ENCODE measurements around the gene MLLT3. TPM values are rescaled to one million over a fixed set of nuclear protein-coding genes. Genes with fewer than 3 reads are reported as not detected.

Gene MLLT3
- total RNA-seq, 4 donors from 2014 or later, result 9.4 to 38.2 (median 30.2) TPM

DNA sequence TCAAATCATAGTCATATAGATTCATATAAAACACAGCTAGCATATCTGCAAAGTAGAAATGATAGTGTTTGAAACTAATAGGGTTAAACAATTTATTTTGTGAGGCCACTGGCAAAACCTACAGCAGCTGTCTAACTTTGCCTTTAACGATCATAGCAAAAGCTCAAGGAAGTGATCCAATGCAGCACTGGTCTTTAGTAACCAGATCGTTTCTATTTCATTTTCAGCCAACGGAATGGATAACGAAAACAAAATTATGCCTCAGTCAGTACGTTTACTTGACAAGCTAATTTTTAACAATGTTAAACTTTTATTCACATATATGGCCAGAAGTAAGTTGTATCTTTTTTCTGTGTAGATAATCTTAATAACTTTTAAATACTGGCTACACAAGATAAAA is 17.7 kb downstream of the MLLT3 start:
- in situ Hi-C loops (cut with MboI; ENCODE audit: low pct_ligation_motif_present in 1 of 4, low pct_unique_long_range_greater_than_20kb in 1 of 4, low sequenced_read_pairs in 3 of 4) (no loop called here), intact Hi-C loops (cut with DNase I; ENCODE audit: low total_unique reads) (no loop called here)
- no peaks in the 10 kb centered on the region for H3K36me3 ChIP-seq
- DNase-seq, result no peak
- 3 to 4% methylated on average over 5 of the region's 5 CpGs for WGBS, 2 donors (ENCODE audit: low coverage in 1 of 2)
- no peak for TF ChIP-seq POLR2A (IDR thresholded peaks at IDR 0.05)
- TF ChIP-seq, protein P1, sequence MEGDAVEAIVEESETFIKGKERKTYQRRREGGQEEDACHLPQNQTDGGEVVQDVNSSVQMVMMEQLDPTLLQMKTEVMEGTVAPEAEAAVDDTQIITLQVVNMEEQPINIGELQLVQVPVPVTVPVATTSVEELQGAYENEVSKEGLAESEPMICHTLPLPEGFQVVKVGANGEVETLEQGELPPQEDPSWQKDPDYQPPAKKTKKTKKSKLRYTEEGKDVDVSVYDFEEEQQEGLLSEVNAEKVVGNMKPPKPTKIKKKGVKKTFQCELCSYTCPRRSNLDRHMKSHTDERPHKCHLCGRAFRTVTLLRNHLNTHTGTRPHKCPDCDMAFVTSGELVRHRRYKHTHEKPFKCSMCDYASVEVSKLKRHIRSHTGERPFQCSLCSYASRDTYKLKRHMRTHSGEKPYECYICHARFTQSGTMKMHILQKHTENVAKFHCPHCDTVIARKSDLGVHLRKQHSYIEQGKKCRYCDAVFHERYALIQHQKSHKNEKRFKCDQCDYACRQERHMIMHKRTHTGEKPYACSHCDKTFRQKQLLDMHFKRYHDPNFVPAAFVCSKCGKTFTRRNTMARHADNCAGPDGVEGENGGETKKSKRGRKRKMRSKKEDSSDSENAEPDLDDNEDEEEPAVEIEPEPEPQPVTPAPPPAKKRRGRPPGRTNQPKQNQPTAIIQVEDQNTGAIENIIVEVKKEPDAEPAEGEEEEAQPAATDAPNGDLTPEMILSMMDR (IDR thresholded peaks at IDR 0.05), result no peak
- no peak for TF ChIP-seq EP300 (IDR thresholded peaks at IDR 0.05; ENCODE audit: low read depth)
- no peak for TF ChIP-seq POLR2AphosphoS5 (IDR thresholded peaks at IDR 0.05)
- H3K4me3 ChIP-seq, result peak overlapping the region in 1 of 4 donors; percentile 32
- H3K4me1 ChIP-seq, result peaks cover 22 to 67% (median 51%) of the 10 kb centered on the region in 4 donors
- H3K27ac ChIP-seq, result peak overlapping the region; percentile 37 to 67 (median 53)
- H3K9me3 ChIP-seq, result no peaks in the 10 kb centered on the region
- no peaks in the 10 kb centered on the region for H3K27me3 ChIP-seq

DNA sequence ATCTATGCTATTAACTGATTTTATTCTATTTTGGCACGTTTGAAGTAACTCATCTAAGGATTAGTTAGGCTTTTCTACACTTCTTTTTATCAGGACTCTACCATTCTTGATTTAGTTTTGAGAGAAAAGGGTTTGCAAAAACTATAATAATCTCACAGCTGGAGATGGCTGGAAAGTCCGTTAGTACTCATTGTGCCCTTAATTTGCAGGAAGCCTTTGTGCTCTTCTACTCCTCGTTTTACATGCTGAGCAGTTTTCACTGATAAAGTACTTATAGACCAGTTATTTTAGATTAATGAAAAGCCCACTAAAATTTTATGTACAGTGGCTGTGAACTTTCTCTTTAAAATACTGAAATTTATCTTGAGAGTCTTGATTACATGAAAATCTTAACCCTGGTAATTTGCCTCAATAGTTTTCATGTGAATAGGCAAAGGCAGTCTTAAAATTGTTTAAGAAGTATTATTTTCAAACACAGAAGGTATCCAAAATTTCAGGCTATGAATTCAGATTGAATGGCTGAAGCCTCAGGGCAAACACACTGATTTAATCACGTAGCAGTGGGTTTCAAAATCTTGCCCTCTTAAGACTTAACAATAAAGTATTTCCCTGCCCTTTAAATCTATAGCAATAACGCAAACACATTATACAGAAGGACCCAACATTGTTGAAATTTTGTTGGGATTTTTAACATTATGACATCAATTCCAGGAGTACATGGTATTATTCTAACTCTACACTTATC is 18.6 kb downstream of the MLLT3 start:
- Histone ChIP-seq H3K4me1 (peaks cover 22 to 63% (median 47%) of the 10 kb centered on the region in 4 donors), H3K36me3 (no peaks in the 10 kb centered on the region), H3K27ac (peak overlapping the region; percentile 37 to 67 (median 53)), H3K9me3 (no peaks in the 10 kb centered on the region), H3K4me3 (no peak overlapping the region), H3K27me3 (no peaks in the 10 kb centered on the region)
- 61 to 63% methylated on average over 5 of the region's 5 CpGs for WGBS, 2 donors (ENCODE audit: low coverage in 1 of 2)
- DNase-seq, result no peak
- in situ Hi-C loops (cut with MboI; ENCODE audit: low pct_ligation_motif_present in 1 of 4, low pct_unique_long_range_greater_than_20kb in 1 of 4, low sequenced_read_pairs in 3 of 4), result no loop called here
- intact Hi-C loops (cut with DNase I; ENCODE audit: low total_unique reads), result no loop called here
- TF ChIP-seq POLR2AphosphoS5 (IDR thresholded peaks at IDR 0.05) (no peak), EP300 (IDR thresholded peaks at IDR 0.05; ENCODE audit: low read depth) (no peak), POLR2A (IDR thresholded peaks at IDR 0.05) (no peak)
- TF ChIP-seq, protein P1 (IDR thresholded peaks at IDR 0.05), result no peak

DNA sequence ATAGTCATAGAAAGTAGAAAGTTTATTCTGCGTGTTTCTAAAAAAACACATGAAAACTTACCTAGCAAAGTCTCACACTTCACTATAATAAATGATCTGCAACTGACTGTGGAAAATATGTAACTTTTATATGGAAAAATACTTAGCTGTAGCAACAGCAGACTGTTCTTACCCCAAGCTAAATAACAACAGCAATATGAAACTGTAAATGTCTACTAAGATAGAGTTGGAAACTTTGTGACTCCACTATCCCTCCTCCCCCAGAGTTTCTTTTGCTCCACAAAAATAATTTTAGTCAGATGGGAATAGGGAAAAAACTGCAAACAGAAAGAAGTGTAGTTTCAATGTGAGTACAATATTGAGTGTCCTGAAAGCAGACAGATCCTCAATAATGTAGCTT is 21.0 kb downstream of the MLLT3 start:
- TF ChIP-seq POLR2AphosphoS5 (IDR thresholded peaks at IDR 0.05) (no peak), POLR2A (IDR thresholded peaks at IDR 0.05) (no peak), EP300 (IDR thresholded peaks at IDR 0.05; ENCODE audit: low read depth) (no peak)
- TF ChIP-seq, protein P1 (IDR thresholded peaks at IDR 0.05), result no peak
- Histone ChIP-seq H3K27ac (peak overlapping the region; percentile 12 to 28 (median 23)), H3K36me3 (no peaks in the 10 kb centered on the region), H3K27me3 (no peaks in the 10 kb centered on the region), H3K4me3 (no peak overlapping the region), H3K9me3 (no peaks in the 10 kb centered on the region), H3K4me1 (peaks cover 22 to 62% (median 40%) of the 10 kb centered on the region in 4 donors)
- intact Hi-C loops (cut with DNase I; ENCODE audit: low total_unique reads) (no loop called here), in situ Hi-C loops (cut with MboI; ENCODE audit: low pct_ligation_motif_present in 1 of 4, low pct_unique_long_range_greater_than_20kb in 1 of 4, low sequenced_read_pairs in 3 of 4) (no loop called here)
- WGBS, 2 donors (ENCODE audit: low coverage in 1 of 2), result 79 to 89% methylated on average over 1 of the region's 1 CpG
- no peak for DNase-seq

DNA sequence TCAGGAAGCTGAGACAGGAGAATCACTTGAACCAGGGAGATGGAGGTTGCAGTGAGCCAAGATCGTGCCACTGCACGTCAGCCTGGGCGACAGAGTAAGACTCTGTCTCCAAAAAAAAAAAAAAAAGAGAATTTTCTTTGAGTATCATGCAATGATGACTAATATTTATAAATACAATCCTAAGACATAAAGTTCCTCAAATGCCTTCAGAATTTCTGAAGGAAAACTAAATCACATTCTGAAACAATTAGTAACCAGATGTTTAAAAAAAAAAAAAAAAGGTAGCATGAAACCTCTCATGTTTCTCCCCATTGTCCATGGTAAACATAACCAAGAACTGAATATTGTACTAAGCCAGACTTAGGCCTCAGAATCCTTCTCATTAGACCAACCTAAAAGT is 23.1 kb downstream of the MLLT3 start:
- intact Hi-C loops (cut with DNase I; ENCODE audit: low total_unique reads), result no loop called here
- H3K36me3 ChIP-seq, result no peaks in the 10 kb centered on the region
- in situ Hi-C loops (cut with MboI; ENCODE audit: low pct_ligation_motif_present in 1 of 4, low pct_unique_long_range_greater_than_20kb in 1 of 4, low sequenced_read_pairs in 3 of 4), result no loop called here
- no peak overlapping the region for H3K27ac ChIP-seq
- no peaks in the 10 kb centered on the region for H3K27me3 ChIP-seq
- TF ChIP-seq, protein P1 (IDR thresholded peaks at IDR 0.05), result no peak
- no peak for TF ChIP-seq POLR2AphosphoS5 (IDR thresholded peaks at IDR 0.05)
- TF ChIP-seq POLR2A (IDR thresholded peaks at IDR 0.05), result no peak
- TF ChIP-seq EP300 (IDR thresholded peaks at IDR 0.05; ENCODE audit: low read depth), result no peak
- no peak overlapping the region for H3K4me3 ChIP-seq
- DNase-seq, result no peak
- H3K4me1 ChIP-seq, result peaks cover 18 to 41% (median 25%) of the 10 kb centered on the region in 4 donors
- WGBS, 2 donors (ENCODE audit: low coverage in 1 of 2), result 93 to 95% methylated on average over 3 of the region's 3 CpGs
- no peaks in the 10 kb centered on the region for H3K9me3 ChIP-seq
